Memory B cell (primary cell): Measurements from ENCODE around the gene CCDC106.

ENCODE experiments used
- ATAC-seq: fragments of 150-1000 bp; cut with Tn5 transposase; 2 replicates; pipeline ENCODE4 v1.10.0; 2021; ENCODE audit warnings: low read depth, mild to moderate bottlenecking, moderate library complexity
- DNase-seq, 2 donors: peaks; one replicate each; pipeline ENCODE4 v3.0.0; 2022; ENCODE audit warnings: low spot score in 2 of 2
- H3K27ac Mint-ChIP-seq: one replicate; pipeline ENCODE4 v1.8.0; 2022; ENCODE audit warnings: mild to moderate bottlenecking, moderate library complexity, mixed read lengths
- H3K27me3 Mint-ChIP-seq: one replicate; pipeline ENCODE4 v1.8.0; 2022; ENCODE audit warnings: mixed read lengths
- H3K36me3 Mint-ChIP-seq: one replicate; pipeline ENCODE4 v1.8.0; 2022; ENCODE audit warnings: mild to moderate bottlenecking, mixed read lengths
- H3K4me1 Mint-ChIP-seq: one replicate; pipeline ENCODE4 v1.8.0; 2022; ENCODE audit warnings: mixed read lengths
- H3K4me3 Mint-ChIP-seq: one replicate; pipeline ENCODE4 v1.8.0; 2022; ENCODE audit warnings: mild to moderate bottlenecking, moderate library complexity, mixed read lengths
- H3K9me3 Mint-ChIP-seq: one replicate; pipeline ENCODE4 v1.8.0; 2022; ENCODE audit warnings: mixed read lengths

Gene CCDC106

GRCh38 chr19:55620410-55621204 is 27.4 kb upstream of the CCDC106 start:
- no peak for ATAC-seq
- H3K36me3 Mint-ChIP-seq: peaks cover 7% of the 10 kb centered on the region
- H3K27me3 Mint-ChIP-seq: no peaks in the 10 kb centered on the region
- H3K4me3 Mint-ChIP-seq: no peak overlapping the region
- H3K9me3 Mint-ChIP-seq: peaks cover 2% of the 10 kb centered on the region
- DNase-seq: no peak
- peaks cover 17% of the 10 kb centered on the region for H3K4me1 Mint-ChIP-seq
- H3K27ac Mint-ChIP-seq: peak overlapping the region; percentile 14

GRCh38 chr19:55621205-55621672 is 26.8 kb upstream of the CCDC106 start:
- no peaks in the 10 kb centered on the region for H3K27me3 Mint-ChIP-seq
- ATAC-seq (no peak), DNase-seq (no peak)
- peaks cover 2% of the 10 kb centered on the region for H3K9me3 Mint-ChIP-seq
- no peak overlapping the region for H3K4me3 Mint-ChIP-seq
- peaks cover 7% of the 10 kb centered on the region for H3K36me3 Mint-ChIP-seq
- no peak overlapping the region for H3K27ac Mint-ChIP-seq
- H3K4me1 Mint-ChIP-seq: peaks cover 17% of the 10 kb centered on the region

GRCh38 chr19:55621673-55622231 is 26.3 kb upstream of the CCDC106 start:
- H3K27ac Mint-ChIP-seq: no peak overlapping the region
- peaks cover 17% of the 10 kb centered on the region for H3K4me1 Mint-ChIP-seq
- H3K27me3 Mint-ChIP-seq: no peaks in the 10 kb centered on the region
- DNase-seq (no peak), ATAC-seq (no peak)
- H3K4me3 Mint-ChIP-seq: no peak overlapping the region
- H3K36me3 Mint-ChIP-seq: peaks cover 5% of the 10 kb centered on the region
- H3K9me3 Mint-ChIP-seq: peaks cover 2% of the 10 kb centered on the region

GRCh38 chr19:55622242-55622969 is 25.6 kb upstream of the CCDC106 start:
- H3K36me3 Mint-ChIP-seq: peaks cover 1% of the 10 kb centered on the region
- H3K9me3 Mint-ChIP-seq: peaks cover 2% of the 10 kb centered on the region
- H3K27ac Mint-ChIP-seq: no peak overlapping the region
- peaks cover 17% of the 10 kb centered on the region for H3K4me1 Mint-ChIP-seq
- H3K27me3 Mint-ChIP-seq: no peaks in the 10 kb centered on the region
- H3K4me3 Mint-ChIP-seq: no peak overlapping the region
- DNase-seq (no peak), ATAC-seq (no peak)

GRCh38 chr19:55623130-55623529 is 24.9 kb upstream of the CCDC106 start:
- Mint-ChIP-seq H3K36me3 (no peaks in the 10 kb centered on the region), H3K9me3 (peaks cover 2% of the 10 kb centered on the region), H3K27me3 (no peaks in the 10 kb centered on the region), H3K4me3 (no peak overlapping the region), H3K27ac (no peak overlapping the region), H3K4me1 (peaks cover 17% of the 10 kb centered on the region)
- no peak for ATAC-seq
- DNase-seq: no peak

GRCh38 chr19:55623561-55623960 is 24.5 kb upstream of the CCDC106 start:
- ATAC-seq (no peak), DNase-seq (no peak)
- no peaks in the 10 kb centered on the region for H3K27me3 Mint-ChIP-seq
- no peaks in the 10 kb centered on the region for H3K36me3 Mint-ChIP-seq
- peaks cover 15% of the 10 kb centered on the region for H3K4me1 Mint-ChIP-seq
- no peak overlapping the region for H3K4me3 Mint-ChIP-seq
- H3K9me3 Mint-ChIP-seq: peaks cover 2% of the 10 kb centered on the region
- H3K27ac Mint-ChIP-seq: peak overlapping the region; percentile 98

GRCh38 chr19:55624109-55625003 is 23.7 kb upstream of the CCDC106 start, which contains the start of gene ZNF784:
TSS of gene ZNF784 (minus strand) at chr19:55624566. CDS start at chr19:55624561, 5 bp downstream.
- Mint-ChIP-seq H3K4me3 (peak within 1 kb of the TSS; percentile 99), H3K9me3 (peaks cover 2% of the 10 kb centered on the region), H3K36me3 (no peaks in the 10 kb centered on the region), H3K27me3 (no peaks in the 10 kb centered on the region), H3K27ac (peak within 1 kb of the TSS; percentile 98), H3K4me1 (peaks cover 14% of the 10 kb centered on the region)
- ATAC-seq (peak; percentile 75), DNase-seq (peak; percentile 95)

GRCh38 chr19:55625004-55625326 is 23.0 kb upstream of the CCDC106 start:
- DNase-seq (no peak), ATAC-seq (no peak)
- Mint-ChIP-seq H3K4me1 (peaks cover 14% of the 10 kb centered on the region), H3K36me3 (no peaks in the 10 kb centered on the region), H3K27ac (peak overlapping the region; percentile 98), H3K4me3 (peak overlapping the region; percentile 99), H3K27me3 (no peaks in the 10 kb centered on the region), H3K9me3 (peaks cover 2% of the 10 kb centered on the region)

GRCh38 chr19:55626350-55626749 is 21.7 kb upstream of the CCDC106 start:
- Mint-ChIP-seq H3K36me3 (no peaks in the 10 kb centered on the region), H3K4me1 (peaks cover 15% of the 10 kb centered on the region), H3K27ac (no peak overlapping the region), H3K27me3 (no peaks in the 10 kb centered on the region), H3K9me3 (peaks cover 2% of the 10 kb centered on the region), H3K4me3 (no peak overlapping the region)
- ATAC-seq (no peak), DNase-seq (no peak)

- Mint-ChIP-seq H3K36me3 (peaks cover 19% of the 10 kb centered on the region), H3K4me3 (no peak overlapping the region), H3K27ac (peak overlapping the region; percentile 12), H3K4me1 (peaks cover 33% of the 10 kb centered on the region), H3K9me3 (no peaks in the 10 kb centered on the region), H3K27me3 (no peaks in the 10 kb centered on the region)
- DNase-seq: peak; percentile 92 to 93
- peak; percentile 48 for ATAC-seq
Observed at GRCh38 chr19:55632463-55632834, 15.6 kb upstream of the CCDC106 start.

GRCh38 chr19:55633861-55634260 is 14.2 kb upstream of the CCDC106 start:
- no peak overlapping the region for H3K27ac Mint-ChIP-seq
- DNase-seq (no peak), ATAC-seq (no peak)
- H3K4me3 Mint-ChIP-seq: no peak overlapping the region
- no peaks in the 10 kb centered on the region for H3K27me3 Mint-ChIP-seq
- H3K36me3 Mint-ChIP-seq: peaks cover 24% of the 10 kb centered on the region
- peaks cover 2% of the 10 kb centered on the region for H3K9me3 Mint-ChIP-seq
- peaks cover 40% of the 10 kb centered on the region for H3K4me1 Mint-ChIP-seq

- ATAC-seq (no peak), DNase-seq (no peak)
- Mint-ChIP-seq H3K36me3 (peaks cover 25% of the 10 kb centered on the region), H3K4me3 (peak overlapping the region; percentile 100), H3K9me3 (peaks cover 2% of the 10 kb centered on the region), H3K4me1 (peaks cover 43% of the 10 kb centered on the region), H3K27ac (peak overlapping the region; percentile 100), H3K27me3 (no peaks in the 10 kb centered on the region)
Observed at GRCh38 chr19:55635334-55635717, 12.7 kb upstream of the CCDC106 start.

GRCh38 chr19:55635856-55636440 is 12.1 kb upstream of the CCDC106 start:
- H3K4me1 Mint-ChIP-seq: peaks cover 43% of the 10 kb centered on the region
- peak overlapping the region; percentile 100 for H3K27ac Mint-ChIP-seq
- DNase-seq (no peak), ATAC-seq (no peak)
- H3K4me3 Mint-ChIP-seq: peak overlapping the region; percentile 100
- H3K36me3 Mint-ChIP-seq: peaks cover 25% of the 10 kb centered on the region
- H3K9me3 Mint-ChIP-seq: peaks cover 2% of the 10 kb centered on the region
- no peaks in the 10 kb centered on the region for H3K27me3 Mint-ChIP-seq
